HG03066 (cell line): ENCODE results near the gene IFNL1.
"Not testable (repeated sequence)": the region's sequence is repeated elsewhere in the genome, so short reads cannot be mapped to it uniquely, and the experiment has no call there.

Experiments used
- ATAC-seq: cut with Tn5 transposase; IDR thresholded peaks from one replicate; pipeline ENCODE4 v1.9.1; 2021; ENCODE audit warnings: low read depth; ENCODE audit not compliant: unreplicated experiment

The IFNL1 gene

DNA sequence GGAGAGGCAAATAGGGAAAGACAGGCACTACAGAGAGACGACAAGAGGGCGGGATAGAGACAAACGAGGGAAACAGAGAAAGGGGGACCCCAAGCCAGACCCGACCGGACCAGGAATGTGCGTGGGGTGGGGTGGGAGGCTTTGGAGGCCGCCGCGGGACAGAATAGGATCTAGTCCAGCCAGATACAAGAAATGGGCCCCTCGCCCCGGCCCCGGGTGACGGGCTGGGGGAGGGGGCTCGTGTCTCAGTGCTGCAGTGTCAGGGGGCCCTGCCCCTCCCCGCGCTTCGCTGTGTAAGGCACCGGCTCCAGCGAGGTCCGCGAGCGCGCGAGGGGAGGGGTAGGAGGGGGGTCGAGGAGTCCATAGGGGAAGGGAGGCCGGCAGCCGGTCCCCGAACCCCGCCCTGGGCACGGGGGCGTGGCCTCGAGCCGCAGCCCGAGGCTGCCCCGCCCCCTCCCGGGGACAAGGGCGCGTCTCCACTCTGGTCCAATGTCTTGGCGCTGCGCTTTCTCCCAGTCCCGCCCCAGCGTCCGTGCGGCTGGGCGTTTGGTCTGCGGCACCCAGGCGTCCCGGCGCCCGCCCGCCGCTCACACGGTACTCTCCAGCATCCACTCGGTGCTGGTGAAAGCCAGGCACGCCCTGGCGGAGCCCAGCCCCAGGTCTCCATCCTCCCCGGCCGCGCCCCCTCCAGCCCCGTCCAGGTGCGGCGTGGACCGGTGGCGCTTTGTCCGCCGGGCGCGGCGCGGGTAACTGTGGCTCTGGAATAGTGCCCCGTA lies 11.0 kb downstream of the IFNL1 start:
- ATAC-seq = no peak

- ATAC-seq = no peak
These were observed 11.8 kb downstream of the IFNL1 start for GRCh38 chr19:39307822-39308530.

DNA sequence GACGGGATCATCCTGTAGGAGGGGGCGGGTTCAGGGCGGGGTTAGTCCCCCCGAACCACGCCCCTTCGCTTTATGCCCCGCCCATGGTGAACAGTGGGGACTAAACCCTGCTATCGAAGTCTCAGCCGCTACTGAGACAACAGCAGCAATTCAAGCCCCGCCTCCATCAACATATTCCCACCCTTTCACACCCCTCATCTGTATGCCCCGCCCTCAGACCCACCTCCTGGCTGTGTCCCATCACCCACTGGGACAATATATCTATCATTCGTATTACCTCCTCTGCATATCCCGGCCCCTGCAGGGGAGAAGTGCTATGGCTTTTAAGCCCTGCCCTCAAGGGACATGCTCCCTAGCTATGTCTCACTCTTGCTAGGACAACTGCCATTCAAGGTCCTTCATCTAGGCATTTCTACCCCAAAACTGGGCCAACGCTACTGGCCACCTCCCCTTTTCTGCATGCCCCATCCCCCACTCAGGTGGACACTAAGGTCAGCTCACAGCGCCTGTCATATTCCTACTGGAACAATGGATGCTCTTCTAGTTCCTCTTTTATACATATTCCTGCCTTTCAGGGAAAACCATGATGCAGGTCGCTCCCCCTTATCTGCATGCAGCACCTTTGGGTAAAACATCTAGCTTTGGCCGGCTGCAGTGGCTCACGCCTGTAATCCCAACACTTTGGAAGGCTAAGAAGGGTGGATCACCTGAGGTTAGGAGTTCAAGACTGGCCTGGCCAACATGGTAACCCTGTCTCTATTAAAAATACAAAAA lies 12.5 kb downstream of the IFNL1 start:
- ATAC-seq = no peak

DNA sequence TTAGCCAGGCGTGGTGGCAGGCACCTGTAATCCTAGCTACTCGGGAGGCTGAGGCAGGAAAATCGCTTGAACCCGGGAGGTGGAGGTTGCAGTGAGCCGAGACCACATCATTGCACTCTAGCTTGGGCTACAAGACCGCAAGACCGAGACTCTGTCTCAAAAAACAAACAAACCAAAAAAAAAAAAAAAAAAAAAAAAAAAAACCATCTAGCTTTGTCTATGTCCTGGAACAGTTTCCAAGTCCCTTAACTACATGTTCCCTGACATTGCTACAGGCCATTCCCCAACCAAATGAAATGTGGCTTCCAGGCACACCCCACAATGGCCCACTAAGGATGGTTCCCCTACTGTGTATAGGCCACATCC lies 13.1 kb downstream of the IFNL1 start:
- ATAC-seq = not testable (repeated sequence)

DNA sequence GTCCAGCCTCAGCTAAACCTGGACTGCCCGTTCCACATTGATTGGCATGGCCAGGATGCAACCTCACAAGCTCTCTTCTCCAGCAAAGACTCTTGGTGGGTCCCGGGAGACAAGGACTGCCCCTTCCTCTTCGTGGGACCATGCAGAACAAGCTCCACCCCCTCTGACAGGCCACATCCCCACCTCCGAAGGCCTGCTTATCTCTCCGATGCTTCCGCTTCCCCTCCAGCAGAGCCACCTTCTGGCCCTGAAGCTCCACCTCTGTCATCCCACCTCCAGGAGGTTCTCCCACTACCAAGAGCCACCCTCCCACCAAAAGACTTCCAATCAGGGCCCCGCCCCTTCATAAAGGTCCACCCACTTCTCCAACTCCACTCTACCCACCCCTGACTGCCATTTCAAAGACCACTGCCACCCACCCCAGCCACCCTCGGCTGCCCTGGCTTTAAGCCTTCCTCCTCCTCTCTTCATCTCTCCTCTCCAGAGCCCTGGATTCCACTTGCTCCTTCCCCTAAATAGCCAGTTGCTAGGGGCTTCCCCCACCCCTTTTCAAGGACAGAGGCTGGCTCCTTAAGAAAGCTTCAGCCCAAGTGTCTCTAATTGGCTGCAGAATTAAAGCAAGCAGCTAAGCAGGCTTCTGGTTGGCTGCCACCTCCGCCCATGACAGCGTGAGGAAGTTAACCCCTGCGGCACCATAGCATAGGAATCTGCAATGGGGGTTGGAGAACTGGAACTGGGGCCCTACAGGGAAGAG lies 14.5 kb downstream of the IFNL1 start:
- ATAC-seq = no peak

DNA sequence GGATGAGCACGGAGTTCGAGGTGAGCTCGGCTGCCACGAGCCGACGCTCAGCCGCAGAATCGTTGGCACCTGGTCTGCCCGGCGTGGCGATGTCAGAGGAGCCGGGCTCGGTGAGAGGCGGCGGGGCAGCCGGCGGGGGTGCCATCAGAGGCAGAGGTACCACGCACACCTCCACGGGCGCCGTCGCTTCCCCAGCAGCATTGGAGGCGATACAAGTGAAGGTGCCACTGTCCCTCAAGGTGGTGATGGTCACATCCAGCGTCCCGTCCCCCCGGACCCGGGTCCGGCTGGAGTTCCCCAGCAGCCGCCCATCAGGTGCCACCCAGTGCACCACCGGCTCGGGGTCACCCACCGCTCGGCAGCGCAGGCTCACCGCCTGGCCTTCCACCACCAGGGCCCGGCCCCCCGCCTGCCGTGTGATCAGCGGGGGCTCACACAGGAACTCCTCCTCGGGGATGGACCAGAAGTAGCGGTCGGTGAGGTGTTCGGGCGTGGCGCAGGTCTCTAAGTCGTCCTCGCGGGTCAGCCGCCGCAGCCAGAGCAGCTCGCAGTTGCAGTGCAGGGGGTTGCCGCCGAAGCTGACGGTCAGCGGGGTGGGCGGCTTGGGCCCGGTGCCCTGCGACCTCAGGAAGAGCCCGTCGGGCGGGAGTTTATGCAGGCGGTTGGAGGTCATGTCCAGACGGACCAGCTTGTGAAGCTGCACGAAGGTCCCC lies 18.0 kb downstream of the IFNL1 start:
- ATAC-seq = no peak

DNA sequence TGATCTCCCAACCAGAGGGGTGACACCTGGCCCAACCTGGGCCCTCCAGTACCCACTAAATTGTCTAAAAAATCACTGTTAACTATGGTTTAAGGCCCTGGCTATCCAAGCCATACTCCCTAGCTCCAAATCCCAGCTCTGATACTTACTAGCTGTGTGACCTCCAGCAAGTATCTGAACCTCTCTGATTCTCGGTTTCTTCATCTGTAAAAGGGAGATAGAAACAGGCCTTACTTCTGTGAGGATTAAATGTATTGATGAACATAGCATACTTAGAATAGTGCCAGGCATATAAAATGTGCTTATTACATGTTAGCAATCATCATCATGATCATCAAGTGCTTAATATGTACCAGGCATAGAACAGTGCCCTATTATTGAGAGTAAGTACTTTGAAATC lies 19.7 kb downstream of the IFNL1 start:
- no peak for ATAC-seq

- ATAC-seq = no peak
These were observed 20.6 kb downstream of the IFNL1 start for GRCh38 chr19:39316627-39317321.

GRCh38 chr19:39317476-39317875 lies 21.3 kb downstream of the IFNL1 start:
- no peak for ATAC-seq

- no peak for ATAC-seq
These were observed 21.9 kb downstream of the IFNL1 start for GRCh38 chr19:39318071-39318470.

DNA sequence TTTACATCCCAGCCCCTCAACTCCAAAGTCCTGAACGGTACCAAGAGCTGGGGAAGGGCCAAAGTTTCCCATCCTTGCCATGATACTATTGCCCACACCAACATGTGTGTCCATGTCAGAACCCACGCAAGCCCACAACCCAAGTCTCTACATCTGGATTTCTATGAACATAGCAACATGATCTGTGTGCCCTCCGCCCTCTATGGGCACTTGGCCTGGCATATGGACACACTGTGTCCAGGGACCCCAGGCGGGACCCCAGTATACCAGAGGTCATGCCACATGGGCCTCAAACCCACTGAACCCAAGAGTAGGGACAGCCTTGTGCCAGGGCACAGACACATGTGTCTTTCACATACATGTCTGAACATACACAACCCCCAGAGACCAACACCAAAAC lies 22.5 kb downstream of the IFNL1 start:
- ATAC-seq = no peak

DNA sequence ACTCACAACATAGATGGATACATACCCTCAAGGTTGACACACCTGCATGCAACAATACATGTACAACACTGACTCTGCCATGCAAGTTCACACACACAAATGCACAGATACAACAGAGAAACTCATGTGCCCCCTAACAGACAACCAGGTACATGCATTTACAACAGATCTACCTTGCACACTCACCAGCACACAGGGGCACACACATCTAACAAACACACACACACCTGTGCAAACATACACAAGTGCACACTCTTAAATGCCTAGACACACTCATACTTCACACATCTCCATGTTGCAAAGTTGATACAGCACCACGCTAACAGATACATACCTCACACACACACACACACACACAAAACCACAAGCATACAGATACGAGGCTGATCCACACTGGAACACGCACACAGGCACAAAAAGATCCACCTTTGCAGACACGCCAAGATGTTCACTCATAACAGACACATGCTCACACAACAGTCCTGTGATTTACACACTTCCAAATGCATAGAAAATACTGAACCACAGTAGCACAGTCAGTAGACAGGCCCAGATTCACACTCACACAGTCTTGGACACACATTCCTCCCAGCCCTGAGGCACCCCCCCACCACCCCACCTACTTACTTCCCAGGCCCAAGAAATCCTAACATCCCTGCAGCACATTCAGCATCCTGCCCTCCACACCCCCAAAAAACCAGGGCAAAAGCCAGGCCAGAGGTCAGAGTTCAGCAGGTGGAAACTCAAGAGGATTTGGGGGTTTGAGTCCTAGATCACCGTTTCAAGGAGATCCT lies 23.1 kb downstream of the IFNL1 start:
- no peak for ATAC-seq

GRCh38 chr19:39319892-39320248 lies 23.7 kb downstream of the IFNL1 start:
- no peak for ATAC-seq

GRCh38 chr19:39321117-39321831 lies 25.1 kb downstream of the IFNL1 start:
- ATAC-seq = no peak

- ATAC-seq = no peak
These were observed 25.6 kb downstream of the IFNL1 start for GRCh38 chr19:39321832-39322176.

GRCh38 chr19:39324242-39324842 lies 28.1 kb downstream of the IFNL1 start:
- no peak for ATAC-seq

GRCh38 chr19:39325778-39326665 lies 29.8 kb downstream of the IFNL1 start:
- ATAC-seq = no peak
